SK-N-SH (cell line): Measurements from ENCODE around the gene TRAF4. TPM values are rescaled to one million over a fixed set of nuclear protein-coding genes. Genes with fewer than 3 reads are reported as not detected.

ENCODE experiments used
- CTCF ChIA-PET: fragments of 300-600, 350-600 bp; formaldehyde crosslinking; extraction: SDS; loops from one replicate; lab custom pipeline; 2021; lab: Yijun Ruan, JAX
- POLR2A ChIA-PET: fragments of 350-600 bp; sonication (Branson Sonifier 250); formaldehyde crosslinking; extraction: SDS; loops from one replicate; lab custom pipeline; 2020; ENCODE audit warnings: antibody characterized with exemption, inconsistent platforms; lab: Yijun Ruan, JAX
- DNase-seq: peaks from one replicate; pipeline ENCODE4 v3.0.0; 2012
- H2AFZ ChIP-seq: fragments of 200-600 bp; sonication (generic); 2 replicates; pipeline ENCODE4 v1.8.1; 2016; ENCODE audit warnings: antibody characterized with exemption, mild to moderate bottlenecking, low read depth
- H3F3A ChIP-seq: fragments of 200-600 bp; sonication (generic); replicated peaks from 2 replicates; pipeline ENCODE3; 2016; ENCODE audit warnings: antibody characterized with exemption, mild to moderate bottlenecking; ENCODE audit not compliant: insufficient read depth
- H3K27ac ChIP-seq, 2 experiments: fragments of 200-500 bp in 1 of 2; fragments of 200-600 bp in 1 of 2; sonication (Bioruptor generic) in 1 of 2; sonication (generic), shearing (Covaris generic) in 1 of 2; 2 replicates each; pipeline versions ENCODE4 v1.5.1 to v1.6.1; 2014 to 2016; ENCODE audit warnings: low read depth in 2 of 2, inconsistent platforms in 1 of 2, low read length in 1 of 2, mild to moderate bottlenecking in 1 of 2, mixed read lengths in 1 of 2
- H3K27me3 ChIP-seq: fragments of 200-600 bp; sonication (generic), shearing (Covaris generic); 2 replicates; pipeline ENCODE4 v1.6.1; 2016; ENCODE audit warnings: mixed run types; ENCODE audit not compliant: insufficient read depth
- H3K36me3 ChIP-seq, 2 experiments: fragments of 200-500 bp in 1 of 2; fragments of 200-600 bp in 1 of 2; sonication (Bioruptor generic) in 1 of 2; sonication (generic) in 1 of 2; replicated peaks in 1 of 2; 2 replicates each; pipeline versions ENCODE3 to v1.5.1; 2014 to 2016; ENCODE audit warnings: low read length in 1 of 2, mild to moderate bottlenecking in 1 of 2; ENCODE audit not compliant: insufficient read depth in 2 of 2, control insufficient read depth in 1 of 2
- H3K4me1 ChIP-seq, 2 experiments: fragments of 200-500 bp in 1 of 2; fragments of 200-600 bp in 1 of 2; sonication (Bioruptor generic) in 1 of 2; sonication (generic), shearing (Covaris generic) in 1 of 2; 2 replicates each; pipeline versions ENCODE4 v1.5.1 to v1.6.1; 2014 to 2016; ENCODE audit warnings: low read depth in 1 of 2, low read length in 1 of 2, mixed run types in 1 of 2; ENCODE audit not compliant: insufficient read depth in 2 of 2, control insufficient read depth in 1 of 2
- H3K4me2 ChIP-seq: fragments of 200-600 bp; sonication (generic), shearing (Covaris generic); 2 replicates; pipeline ENCODE4 v1.6.1; 2017; ENCODE audit warnings: mixed run types
- H3K4me3 ChIP-seq, 2 experiments: fragments of 200-500 bp in 1 of 2; fragments of 200-600 bp in 1 of 2; sonication (Bioruptor generic) in 1 of 2; sonication (generic), shearing (Covaris generic) in 1 of 2; 2 replicates each; pipeline versions ENCODE4 v1.5.1 to v1.8.1; 2014 to 2016; ENCODE audit warnings: low read depth in 2 of 2, inconsistent platforms in 1 of 2, low read length in 1 of 2, mild to moderate bottlenecking in 1 of 2, mixed read lengths in 1 of 2, moderate library complexity in 1 of 2
- H3K79me2 ChIP-seq: fragments of 200-600 bp; sonication (generic); 2 replicates; pipeline ENCODE4 v1.8.1; 2017; ENCODE audit warnings: mild to moderate bottlenecking; ENCODE audit not compliant: insufficient read depth
- H3K9ac ChIP-seq: fragments of 200-600 bp; sonication (generic); 2 replicates; pipeline ENCODE4 v1.6.1; 2017; ENCODE audit warnings: mixed run types
- H3K9me2 ChIP-seq: fragments of 200-600 bp; sonication (generic); 2 replicates; pipeline ENCODE4 v1.6.1; 2017; ENCODE audit warnings: mixed run types
- H3K9me3 ChIP-seq: fragments of 200-600 bp; sonication (generic); 2 replicates; pipeline ENCODE4 v1.6.1; 2017; ENCODE audit warnings: mixed run types, mild to moderate bottlenecking, moderate library complexity
- H4K20me1 ChIP-seq: fragments of 200-600 bp; sonication (generic); 2 replicates; pipeline ENCODE4 v1.6.1; 2017; ENCODE audit warnings: mild to moderate bottlenecking, mixed run types; ENCODE audit not compliant: insufficient read depth
- CHD2 ChIP-seq: fragments of 150-350 bp; IDR thresholded peaks from 2 replicates; pipeline ENCODE4 v1.6.1; 2018; ENCODE audit warnings: low read length; ENCODE audit not compliant: partially characterized antibody
- CTCF ChIP-seq: fragments of 200-600 bp; sonication (generic); IDR thresholded peaks from 2 replicates; pipeline ENCODE4 v1.6.1; 2017; ENCODE audit warnings: antibody characterized with exemption, mild to moderate bottlenecking, moderate library complexity
- ELF1 ChIP-seq: IDR thresholded peaks from 2 replicates; pipeline ENCODE4 v1.4.0; 2012
- EP300 ChIP-seq, 2 experiments: IDR thresholded peaks; 2 replicates each; pipeline versions ENCODE4 v1.4.0 to v1.6.1; 2012; ENCODE audit warnings: borderline replicate concordance in 1 of 2, low read depth in 1 of 2, low read length in 1 of 2
- EZH2phosphoT487 ChIP-seq: fragments of 200-600 bp; sonication (generic); IDR thresholded peaks from 2 replicates; pipeline ENCODE4 v1.6.1; 2017; ENCODE audit warnings: low read depth, mixed run types, mild to moderate bottlenecking, antibody characterized with exemption, moderate library complexity, borderline replicate concordance
- FOSL2 ChIP-seq: IDR thresholded peaks from 2 replicates; pipeline ENCODE4 v1.4.0; 2012; ENCODE audit warnings: low read depth, mild to moderate bottlenecking, moderate library complexity, borderline replicate concordance
- GATA2 ChIP-seq: sonication (generic); formaldehyde crosslinking; IDR thresholded peaks from 2 replicates; pipeline ENCODE4 v1.5.0; 2020; ENCODE audit warnings: mild to moderate bottlenecking, missing genetic modification reagents
- JUND ChIP-seq: IDR thresholded peaks from 2 replicates; pipeline ENCODE4 v1.4.0; 2012
- MAX ChIP-seq: IDR thresholded peaks from 2 replicates; pipeline ENCODE4 v1.4.0; 2012; ENCODE audit warnings: low read depth
- MEF2A ChIP-seq: IDR thresholded peaks from 2 replicates; pipeline ENCODE4 v1.4.0; 2012; ENCODE audit warnings: low read depth, borderline replicate concordance
- NRF1 ChIP-seq: IDR thresholded peaks from 2 replicates; pipeline ENCODE4 v1.6.1; 2012; ENCODE audit warnings: low read depth, mild to moderate bottlenecking, low read length
- PBX3 ChIP-seq: IDR thresholded peaks from 2 replicates; pipeline ENCODE4; 2012
- RCOR1 ChIP-seq: fragments of 150-350 bp; IDR thresholded peaks from 2 replicates; pipeline ENCODE4 v1.6.1; 2017; ENCODE audit warnings: antibody characterized with exemption, low read length
- RFX5 ChIP-seq: IDR thresholded peaks from 2 replicates; pipeline ENCODE4 v1.6.1; 2012; ENCODE audit warnings: mild to moderate bottlenecking, improper control_type of control experiment, low read length
- RXRA ChIP-seq: IDR thresholded peaks from 2 replicates; pipeline ENCODE4 v1.4.0; 2012; ENCODE audit warnings: low read depth, mild to moderate bottlenecking, borderline replicate concordance
- SIN3A ChIP-seq: IDR thresholded peaks from 2 replicates; pipeline ENCODE4 v1.6.1; 2012; ENCODE audit warnings: low read depth, mild to moderate bottlenecking, low read length, moderate library complexity, borderline replicate concordance
- TAF1 ChIP-seq: IDR thresholded peaks from 2 replicates; pipeline ENCODE4 v1.6.1; 2012; ENCODE audit warnings: low read depth, mild to moderate bottlenecking, low read length, moderate library complexity, borderline replicate concordance
- TCF12 ChIP-seq: IDR thresholded peaks from 2 replicates; pipeline ENCODE4 v1.4.0; 2012
- USF1 ChIP-seq: IDR thresholded peaks from 2 replicates; pipeline ENCODE4 v1.4.0; 2012; ENCODE audit warnings: low read depth, borderline replicate concordance
- USF2 ChIP-seq: fragments of 150-350 bp; IDR thresholded peaks from 2 replicates; pipeline ENCODE4 v1.6.1; 2017; ENCODE audit warnings: antibody characterized with exemption, low read length, low read depth, borderline replicate concordance
- YY1 ChIP-seq: IDR thresholded peaks from 2 replicates; pipeline ENCODE4 v1.4.0; 2012; ENCODE audit warnings: low read depth, mild to moderate bottlenecking
- ZBTB33 ChIP-seq: IDR thresholded peaks from 2 replicates; pipeline ENCODE4 v1.4.0; 2012; ENCODE audit warnings: low read depth, borderline replicate concordance
- WGBS: methylation state at CpG from one replicate; pipeline ENCODE4 v1.1.6; 2017; ENCODE audit warnings: low lambda C conversion rate; 5-methylcytosine and 5-hydroxymethylcytosine counted together
- polyA plus RNA-seq, 3 experiments: library from polyadenylated mRNA; depleted of rRNA; stranded (reverse); fragments of >200 nt; gene quantifications; 2 replicates each; pipeline ENCODE4 v1.2.3, GENCODE V29; 2012

Gene TRAF4
- polyA plus RNA-seq, 1 of the 3 experiments (the other 2 are of a cell fraction): 95.7 TPM

GRCh38 chr17:28728364-28729200 lies 15.2 kb upstream of the TRAF4 start, which contains the start of gene NEK8 (continued):
- TF ChIP-seq PBX3 (no peak), TAF1 (no peak), NRF1 (peak; percentile 76), USF2 (no peak), GATA2 (CRISPR knock-in tag) (no peak), FOSL2 (no peak), ELF1 (peak; percentile 65; the same call in 1 of the 2 replicates), RCOR1 (no peak), TCF12 (no peak), RFX5 (no peak), YY1 (no peak), RXRA (no peak)

GRCh38 chr17:28729950-28730330 lies 13.9 kb upstream of the TRAF4 start:
- Histone ChIP-seq H3K4me2 (no peak overlapping the region), H3K4me3 (no peak overlapping the region), H2AFZ (no peak overlapping the region), H3K36me3 (no peaks in the 10 kb centered on the region), H3K9me2 (no peaks in the 10 kb centered on the region), H3K27ac (peak overlapping the region in 1 of 2 experiments; percentile 97; a peak in 1 of 4 replicates), H3K4me1 (peaks cover 8 to 20% of the 10 kb centered on the region in 2 experiments; a peak in 2 of 4 replicates), H3K27me3 (no peaks in the 10 kb centered on the region), H3K79me2 (no peaks in the 10 kb centered on the region), H3F3A (peaks cover 30% of the 10 kb centered on the region), H4K20me1 (no peaks in the 10 kb centered on the region), H3K9ac (no peak overlapping the region), H3K9me3 (no peaks in the 10 kb centered on the region)
- ChIA-PET CTCF (interaction anchor here (0.9 to 11.1 kb wide), 4 partner anchors 19 to 172 kb away, joined by 3 to 612 read pairs (median 22); partner anchors contain the start of genes DHRS13 and TRAF4), POLR2A (interaction anchor here (4.2 kb wide), 1 partner anchor 15 kb away, joined by 90 read pairs; the partner anchor contains the start of gene TRAF4)
- DNase-seq: no peak
- WGBS: 89% methylated on average over 11 of the region's 11 CpGs
- no peak for TF ChIP-seq EP300 (IDR thresholded peaks at IDR 0.05; ENCODE audit: borderline replicate concordance in 1 of 2, low read depth in 1 of 2, low read length in 1 of 2)
- no peak for TF ChIP-seq RXRA
- no peak for TF ChIP-seq USF2
- TF ChIP-seq FOSL2: no peak
- no peak for TF ChIP-seq NRF1
- no peak for TF ChIP-seq MEF2A
- no peak for TF ChIP-seq CTCF
- no peak for TF ChIP-seq MAX
- TF ChIP-seq USF1: no peak
- TF ChIP-seq JUND: no peak
- TF ChIP-seq RFX5: no peak
- TF ChIP-seq ZBTB33: no peak
- no peak for TF ChIP-seq CHD2
- TF ChIP-seq ELF1: no peak
- no peak for TF ChIP-seq SIN3A
- no peak for TF ChIP-seq RCOR1
- TF ChIP-seq YY1: no peak
- no peak for TF ChIP-seq EZH2phosphoT487
